ENCODE measurements around the gene HBG1. TPM values are rescaled to one million over a fixed set of nuclear protein-coding genes. Genes with fewer than 3 reads are reported as not detected.

The HBG1 gene
- total and polyA plus RNA-seq, 2 experiments from 2014 or later: not detected

DNA sequence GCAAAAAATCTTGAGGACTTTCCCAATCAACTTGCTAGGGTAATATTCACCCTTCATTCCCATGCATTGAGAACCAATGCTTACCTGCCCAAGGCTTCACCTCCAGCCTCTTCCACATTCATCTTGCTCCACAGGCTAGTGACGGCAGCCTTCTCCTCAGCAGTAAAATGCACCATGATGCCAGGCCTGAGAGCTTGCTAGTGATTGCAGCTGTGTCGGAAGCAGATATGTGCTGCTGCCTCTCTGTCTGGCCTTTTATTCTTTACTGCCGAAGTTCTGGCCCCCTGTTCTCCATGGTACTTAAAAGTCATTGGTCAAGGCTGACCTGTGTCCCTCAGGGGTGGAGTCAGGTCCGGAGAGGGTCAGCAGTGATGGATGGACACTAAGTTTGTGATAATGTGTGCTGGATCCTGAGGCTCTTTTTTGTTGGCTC, 20.1 kb upstream of the HBG1 start, which contains the start of gene HBE1 (continued):
- TF ChIP-seq, protein P1, sequence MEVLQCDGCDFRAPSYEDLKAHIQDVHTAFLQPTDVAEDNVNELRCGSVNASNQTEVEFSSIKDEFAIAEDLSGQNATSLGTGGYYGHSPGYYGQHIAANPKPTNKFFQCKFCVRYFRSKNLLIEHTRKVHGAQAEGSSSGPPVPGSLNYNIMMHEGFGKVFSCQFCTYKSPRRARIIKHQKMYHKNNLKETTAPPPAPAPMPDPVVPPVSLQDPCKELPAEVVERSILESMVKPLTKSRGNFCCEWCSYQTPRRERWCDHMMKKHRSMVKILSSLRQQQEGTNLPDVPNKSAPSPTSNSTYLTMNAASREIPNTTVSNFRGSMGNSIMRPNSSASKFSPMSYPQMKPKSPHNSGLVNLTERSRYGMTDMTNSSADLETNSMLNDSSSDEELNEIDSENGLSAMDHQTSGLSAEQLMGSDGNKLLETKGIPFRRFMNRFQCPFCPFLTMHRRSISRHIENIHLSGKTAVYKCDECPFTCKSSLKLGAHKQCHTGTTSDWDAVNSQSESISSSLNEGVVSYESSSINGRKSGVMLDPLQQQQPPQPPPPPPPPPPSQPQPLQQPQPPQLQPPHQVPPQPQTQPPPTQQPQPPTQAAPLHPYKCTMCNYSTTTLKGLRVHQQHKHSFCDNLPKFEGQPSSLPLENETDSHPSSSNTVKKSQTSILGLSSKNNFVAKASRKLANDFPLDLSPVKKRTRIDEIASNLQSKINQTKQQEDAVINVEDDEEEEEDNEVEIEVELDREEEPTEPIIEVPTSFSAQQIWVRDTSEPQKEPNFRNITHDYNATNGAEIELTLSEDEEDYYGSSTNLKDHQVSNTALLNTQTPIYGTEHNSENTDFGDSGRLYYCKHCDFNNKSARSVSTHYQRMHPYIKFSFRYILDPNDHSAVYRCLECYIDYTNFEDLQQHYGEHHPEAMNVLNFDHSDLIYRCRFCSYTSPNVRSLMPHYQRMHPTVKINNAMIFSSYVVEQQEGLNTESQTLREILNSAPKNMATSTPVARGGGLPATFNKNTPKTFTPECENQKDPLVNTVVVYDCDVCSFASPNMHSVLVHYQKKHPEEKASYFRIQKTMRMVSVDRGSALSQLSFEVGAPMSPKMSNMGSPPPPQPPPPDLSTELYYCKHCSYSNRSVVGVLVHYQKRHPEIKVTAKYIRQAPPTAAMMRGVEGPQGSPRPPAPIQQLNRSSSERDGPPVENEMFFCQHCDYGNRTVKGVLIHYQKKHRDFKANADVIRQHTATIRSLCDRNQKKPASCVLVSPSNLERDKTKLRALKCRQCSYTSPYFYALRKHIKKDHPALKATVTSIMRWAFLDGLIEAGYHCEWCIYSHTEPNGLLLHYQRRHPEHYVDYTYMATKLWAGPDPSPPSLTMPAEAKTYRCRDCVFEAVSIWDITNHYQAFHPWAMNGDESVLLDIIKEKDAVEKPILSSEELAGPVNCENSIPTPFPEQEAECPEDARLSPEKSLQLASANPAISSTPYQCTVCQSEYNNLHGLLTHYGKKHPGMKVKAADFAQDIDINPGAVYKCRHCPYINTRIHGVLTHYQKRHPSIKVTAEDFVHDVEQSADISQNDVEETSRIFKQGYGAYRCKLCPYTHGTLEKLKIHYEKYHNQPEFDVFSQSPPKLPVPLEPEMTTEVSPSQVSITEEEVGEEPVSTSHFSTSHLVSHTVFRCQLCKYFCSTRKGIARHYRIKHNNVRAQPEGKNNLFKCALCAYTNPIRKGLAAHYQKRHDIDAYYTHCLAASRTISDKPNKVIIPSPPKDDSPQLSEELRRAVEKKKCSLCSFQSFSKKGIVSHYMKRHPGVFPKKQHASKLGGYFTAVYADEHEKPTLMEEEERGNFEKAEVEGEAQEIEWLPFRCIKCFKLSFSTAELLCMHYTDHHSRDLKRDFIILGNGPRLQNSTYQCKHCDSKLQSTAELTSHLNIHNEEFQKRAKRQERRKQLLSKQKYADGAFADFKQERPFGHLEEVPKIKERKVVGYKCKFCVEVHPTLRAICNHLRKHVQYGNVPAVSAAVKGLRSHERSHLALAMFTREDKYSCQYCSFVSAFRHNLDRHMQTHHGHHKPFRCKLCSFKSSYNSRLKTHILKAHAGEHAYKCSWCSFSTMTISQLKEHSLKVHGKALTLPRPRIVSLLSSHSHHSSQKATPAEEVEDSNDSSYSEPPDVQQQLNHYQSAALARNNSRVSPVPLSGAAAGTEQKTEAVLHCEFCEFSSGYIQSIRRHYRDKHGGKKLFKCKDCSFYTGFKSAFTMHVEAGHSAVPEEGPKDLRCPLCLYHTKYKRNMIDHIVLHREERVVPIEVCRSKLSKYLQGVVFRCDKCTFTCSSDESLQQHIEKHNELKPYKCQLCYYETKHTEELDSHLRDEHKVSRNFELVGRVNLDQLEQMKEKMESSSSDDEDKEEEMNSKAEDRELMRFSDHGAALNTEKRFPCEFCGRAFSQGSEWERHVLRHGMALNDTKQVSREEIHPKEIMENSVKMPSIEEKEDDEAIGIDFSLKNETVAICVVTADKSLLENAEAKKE (CRISPR knock-in tag; IDR thresholded peaks at IDR 0.05): no peak
- TF ChIP-seq, protein P2, sequence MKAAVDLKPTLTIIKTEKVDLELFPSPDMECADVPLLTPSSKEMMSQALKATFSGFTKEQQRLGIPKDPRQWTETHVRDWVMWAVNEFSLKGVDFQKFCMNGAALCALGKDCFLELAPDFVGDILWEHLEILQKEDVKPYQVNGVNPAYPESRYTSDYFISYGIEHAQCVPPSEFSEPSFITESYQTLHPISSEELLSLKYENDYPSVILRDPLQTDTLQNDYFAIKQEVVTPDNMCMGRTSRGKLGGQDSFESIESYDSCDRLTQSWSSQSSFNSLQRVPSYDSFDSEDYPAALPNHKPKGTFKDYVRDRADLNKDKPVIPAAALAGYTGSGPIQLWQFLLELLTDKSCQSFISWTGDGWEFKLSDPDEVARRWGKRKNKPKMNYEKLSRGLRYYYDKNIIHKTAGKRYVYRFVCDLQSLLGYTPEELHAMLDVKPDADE (IDR thresholded peaks at IDR 0.05): no peak
- TF ChIP-seq CREB1 (CRISPR knock-in tag; IDR thresholded peaks at IDR 0.05; ENCODE audit: low read depth): no peak
- no peak for TF ChIP-seq ZNF331 (CRISPR knock-in tag; IDR thresholded peaks at IDR 0.05; ENCODE audit: low read depth)
- TF ChIP-seq EZH2phosphoT487 (IDR thresholded peaks at IDR 0.05; ENCODE audit: unreplicated experiment): no peak
- TF ChIP-seq POLR2AphosphoS5 (IDR thresholded peaks at IDR 0.05; ENCODE audit: low read depth): no peak
- no peak for TF ChIP-seq ZNF114 (CRISPR knock-in tag; IDR thresholded peaks at IDR 0.05)

DNA sequence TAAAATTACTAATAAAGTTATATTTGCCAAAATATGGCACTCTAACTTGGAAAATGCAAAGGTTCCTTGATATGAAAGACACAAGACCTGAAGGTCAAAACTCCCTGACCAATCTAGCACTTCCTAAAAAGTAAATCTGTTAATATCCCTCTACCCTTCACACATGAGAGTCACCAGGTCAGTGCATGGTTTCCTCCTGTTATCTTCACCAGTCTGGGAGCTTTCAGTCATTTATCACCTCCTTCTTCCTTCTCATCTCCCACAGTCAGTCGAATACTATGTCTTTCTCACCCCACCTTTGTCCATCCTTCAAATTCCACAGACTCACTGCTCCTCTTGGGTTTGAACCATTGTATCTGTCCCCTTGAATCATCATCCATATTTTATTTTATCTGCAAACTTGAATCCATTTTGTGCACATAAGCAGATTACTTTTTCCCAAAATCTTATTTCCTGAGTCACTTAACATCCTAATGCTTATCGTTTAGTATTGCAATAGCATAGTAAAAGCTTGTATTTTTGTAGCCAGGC, 17.4 kb upstream of the HBG1 start:
- Histone ChIP-seq H3K27me3 (ENCODE audit: insufficient read depth) (no peaks in the 10 kb centered on the region), H3F3A (replicated peaks; ENCODE audit: low read depth) (no peaks in the 10 kb centered on the region), H3K36me3 (ENCODE audit: insufficient read depth) (no peaks in the 10 kb centered on the region), H3K4me1 (ENCODE audit: insufficient read depth) (no peaks in the 10 kb centered on the region), H3K4me3 (no peak overlapping the region), H3K79me2 (replicated peaks; ENCODE audit: insufficient read depth) (no peaks in the 10 kb centered on the region), H3K9me2 (ENCODE audit: insufficient read depth) (no peaks in the 10 kb centered on the region), H2AFZ (no peak overlapping the region), H3K27ac (ENCODE audit: low read depth) (no peak overlapping the region), H3K4me2 (no peak overlapping the region), H4K20me1 (replicated peaks; ENCODE audit: insufficient read depth) (no peaks in the 10 kb centered on the region)
- no peak overlapping the region for H3K4me3 Mint-ChIP-seq
- no peak for ATAC-seq
- H3K4me1 Mint-ChIP-seq: peaks cover 5% of the 10 kb centered on the region; the same call in 2 of the 3 replicates
- DNase-seq (ENCODE audit: low spot score): no peak
- H3K27me3 Mint-ChIP-seq (ENCODE audit: insufficient read depth, low read depth, poor library complexity): peaks cover 2% of the 10 kb centered on the region
- H3K36me3 Mint-ChIP-seq (ENCODE audit: low read depth): no peaks in the 10 kb centered on the region
- peaks cover 4% of the 10 kb centered on the region; the same call in 2 of the 3 replicates for H3K9me3 Mint-ChIP-seq
- no peak overlapping the region for H3K27ac Mint-ChIP-seq
- TF ChIP-seq ZNF114 (CRISPR knock-in tag; IDR thresholded peaks at IDR 0.05) (no peak), CREB1 (CRISPR knock-in tag; IDR thresholded peaks at IDR 0.05; ENCODE audit: low read depth) (no peak)
- TF ChIP-seq, protein P3, sequence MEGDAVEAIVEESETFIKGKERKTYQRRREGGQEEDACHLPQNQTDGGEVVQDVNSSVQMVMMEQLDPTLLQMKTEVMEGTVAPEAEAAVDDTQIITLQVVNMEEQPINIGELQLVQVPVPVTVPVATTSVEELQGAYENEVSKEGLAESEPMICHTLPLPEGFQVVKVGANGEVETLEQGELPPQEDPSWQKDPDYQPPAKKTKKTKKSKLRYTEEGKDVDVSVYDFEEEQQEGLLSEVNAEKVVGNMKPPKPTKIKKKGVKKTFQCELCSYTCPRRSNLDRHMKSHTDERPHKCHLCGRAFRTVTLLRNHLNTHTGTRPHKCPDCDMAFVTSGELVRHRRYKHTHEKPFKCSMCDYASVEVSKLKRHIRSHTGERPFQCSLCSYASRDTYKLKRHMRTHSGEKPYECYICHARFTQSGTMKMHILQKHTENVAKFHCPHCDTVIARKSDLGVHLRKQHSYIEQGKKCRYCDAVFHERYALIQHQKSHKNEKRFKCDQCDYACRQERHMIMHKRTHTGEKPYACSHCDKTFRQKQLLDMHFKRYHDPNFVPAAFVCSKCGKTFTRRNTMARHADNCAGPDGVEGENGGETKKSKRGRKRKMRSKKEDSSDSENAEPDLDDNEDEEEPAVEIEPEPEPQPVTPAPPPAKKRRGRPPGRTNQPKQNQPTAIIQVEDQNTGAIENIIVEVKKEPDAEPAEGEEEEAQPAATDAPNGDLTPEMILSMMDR (conservative IDR thresholded peaks at IDR 0.05; ENCODE audit: low read depth in 2 of 2): no peak

All from GM23338 (cell line).